Testis (tissue), 3 donors: Measurements from ENCODE around the gene IFTAP. TPM values are rescaled to one million over a fixed set of nuclear protein-coding genes. Genes with fewer than 3 reads are reported as not detected.

ENCODE experiments used
- DNase-seq: peaks from one replicate; pipeline ENCODE4 v3.0.0-alpha.2; 2019
- H3K27ac ChIP-seq, 2 donors: fragments of 200-600 bp; sonication (generic); one replicate each; pipeline ENCODE4 v1.5.1; 2019
- H3K27me3 ChIP-seq: fragments of 200-600 bp; sonication (generic); one replicate; pipeline ENCODE4 v1.5.1; 2019
- H3K36me3 ChIP-seq: fragments of 200-600 bp; sonication (generic); one replicate; pipeline ENCODE4 v1.5.1; 2017; ENCODE audit warnings: low read depth; ENCODE audit errors: missing control alignments
- H3K4me1 ChIP-seq: fragments of 200-600 bp; sonication (generic); one replicate; pipeline ENCODE4 v1.5.1; 2019
- H3K4me3 ChIP-seq, 2 donors: fragments of 200-600 bp; sonication (generic); one replicate each; pipeline ENCODE4 v1.5.1; 2017 to 2019
- H3K9me3 ChIP-seq: fragments of 200-600 bp; sonication (generic); one replicate; pipeline ENCODE4 v1.5.1; 2017
- POLR2A ChIP-seq: fragments of 450-650 bp; IDR thresholded peaks from one replicate; pipeline ENCODE4 v1.6.1; 2017; ENCODE audit warnings: antibody characterized with exemption, mild to moderate bottlenecking, moderate library complexity
- WGBS, 2 donors: methylation state at CpG; one replicate each; pipeline ENCODE4 v1.1.5; 2018; 5-methylcytosine and 5-hydroxymethylcytosine counted together
- intact Hi-C: fragments of 100-400 bp; cut with DNase I; formaldehyde crosslinking; loops from one replicate; pipeline ENCODE4 v1.15.1; 2023; ENCODE audit warnings: low total_unique reads
- polyA plus RNA-seq: library from polyadenylated mRNA; stranded (reverse); fragments of 350-450 nt; fragmentation: Illumina TruSeq; extraction: RNeasy Lipid Tissue Mini Kit (QIAGEN cat#74804); gene quantifications from one replicate; pipeline ENCODE4 v1.2.3, GENCODE V29; 2014; ENCODE audit warnings: low read depth, low replicate concordance; ENCODE audit not compliant: insufficient read depth
- total RNA-seq, 2 donors: library from RNA; depleted of rRNA; stranded (reverse); fragments of >200 nt; gene quantifications; one replicate each; pipeline ENCODE4 v1.2.3, GENCODE V29; 2016
- TF ChIP-seq, protein P1 (sequence below), 3 experiments: fragments of 450-650 bp in 2 of 3; fragments of 200-600 bp in 1 of 3; sonication (generic) in 1 of 3; IDR thresholded peaks; one replicate each; pipeline ENCODE4 v1.5.1; 2016 to 2019; ENCODE audit warnings: antibody characterized with exemption in 3 of 3, mild to moderate bottlenecking in 2 of 3, moderate library complexity in 1 of 3

The IFTAP gene
- total and polyA plus RNA-seq, 3 donors from 2014 or later = 42.1 to 105 (median 42.4) TPM

DNA sequence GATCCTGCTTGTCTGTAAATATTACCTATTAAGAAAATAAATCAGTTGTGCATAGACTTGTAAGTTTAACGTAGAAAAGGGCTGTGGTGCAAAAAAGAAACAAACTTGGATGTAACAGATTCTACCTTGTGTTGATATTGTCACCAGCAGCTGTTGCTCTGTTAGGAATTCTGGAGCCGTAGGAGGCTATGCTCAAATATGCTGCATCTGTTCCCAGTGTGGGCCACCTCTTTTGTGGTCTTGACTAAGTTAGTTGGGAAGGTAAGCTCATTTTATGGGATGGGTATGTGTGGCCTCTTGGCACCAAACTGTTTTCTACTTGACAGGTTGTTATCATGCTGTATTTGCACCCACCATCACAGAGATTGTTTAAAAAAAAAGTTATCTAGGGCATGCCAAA is 33.2 kb downstream of the IFTAP start:
- 75 to 82% methylated on average over 2 of the region's 2 CpGs for WGBS, 2 donors
- no peaks in the 10 kb centered on the region for H3K36me3 ChIP-seq
- H3K27me3 ChIP-seq = no peaks in the 10 kb centered on the region
- DNase-seq = no peak
- H3K4me3 ChIP-seq = no peak overlapping the region
- no peaks in the 10 kb centered on the region for H3K9me3 ChIP-seq
- no peak overlapping the region for H3K27ac ChIP-seq
- TF ChIP-seq POLR2A = no peak
- intact Hi-C loops = no loop called here
- H3K4me1 ChIP-seq = no peaks in the 10 kb centered on the region

DNA sequence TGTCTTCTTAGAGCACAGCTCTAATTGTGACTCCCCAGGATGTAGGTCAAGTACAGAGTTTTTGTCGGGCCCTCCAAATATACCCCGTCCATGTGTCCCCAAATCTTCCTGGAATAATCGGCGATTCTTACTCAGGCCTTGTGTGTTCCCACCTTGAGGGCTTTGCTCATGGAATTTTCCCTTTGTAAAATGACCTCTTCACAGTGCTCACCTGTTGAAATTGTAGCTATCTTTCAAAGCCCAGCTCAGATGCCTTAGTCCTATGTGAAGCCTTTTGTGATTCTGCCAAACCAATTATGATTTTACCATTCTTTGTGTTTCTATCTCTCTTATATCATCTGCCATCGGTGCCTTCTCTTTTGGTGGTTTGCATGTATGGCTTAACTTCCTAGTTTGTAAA is 33.8 kb downstream of the IFTAP start:
- no peaks in the 10 kb centered on the region for H3K36me3 ChIP-seq
- DNase-seq = no peak
- no peaks in the 10 kb centered on the region for H3K9me3 ChIP-seq
- no peak overlapping the region for H3K4me3 ChIP-seq
- no peaks in the 10 kb centered on the region for H3K27me3 ChIP-seq
- intact Hi-C loops = no loop called here
- no peak overlapping the region for H3K27ac ChIP-seq
- WGBS, 2 donors = 93 to 96% methylated on average over 5 of the region's 5 CpGs
- TF ChIP-seq POLR2A = no peak
- TF ChIP-seq, protein P1, sequence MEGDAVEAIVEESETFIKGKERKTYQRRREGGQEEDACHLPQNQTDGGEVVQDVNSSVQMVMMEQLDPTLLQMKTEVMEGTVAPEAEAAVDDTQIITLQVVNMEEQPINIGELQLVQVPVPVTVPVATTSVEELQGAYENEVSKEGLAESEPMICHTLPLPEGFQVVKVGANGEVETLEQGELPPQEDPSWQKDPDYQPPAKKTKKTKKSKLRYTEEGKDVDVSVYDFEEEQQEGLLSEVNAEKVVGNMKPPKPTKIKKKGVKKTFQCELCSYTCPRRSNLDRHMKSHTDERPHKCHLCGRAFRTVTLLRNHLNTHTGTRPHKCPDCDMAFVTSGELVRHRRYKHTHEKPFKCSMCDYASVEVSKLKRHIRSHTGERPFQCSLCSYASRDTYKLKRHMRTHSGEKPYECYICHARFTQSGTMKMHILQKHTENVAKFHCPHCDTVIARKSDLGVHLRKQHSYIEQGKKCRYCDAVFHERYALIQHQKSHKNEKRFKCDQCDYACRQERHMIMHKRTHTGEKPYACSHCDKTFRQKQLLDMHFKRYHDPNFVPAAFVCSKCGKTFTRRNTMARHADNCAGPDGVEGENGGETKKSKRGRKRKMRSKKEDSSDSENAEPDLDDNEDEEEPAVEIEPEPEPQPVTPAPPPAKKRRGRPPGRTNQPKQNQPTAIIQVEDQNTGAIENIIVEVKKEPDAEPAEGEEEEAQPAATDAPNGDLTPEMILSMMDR (IDR thresholded peaks at IDR 0.05) = no peak
- no peaks in the 10 kb centered on the region for H3K4me1 ChIP-seq

DNA sequence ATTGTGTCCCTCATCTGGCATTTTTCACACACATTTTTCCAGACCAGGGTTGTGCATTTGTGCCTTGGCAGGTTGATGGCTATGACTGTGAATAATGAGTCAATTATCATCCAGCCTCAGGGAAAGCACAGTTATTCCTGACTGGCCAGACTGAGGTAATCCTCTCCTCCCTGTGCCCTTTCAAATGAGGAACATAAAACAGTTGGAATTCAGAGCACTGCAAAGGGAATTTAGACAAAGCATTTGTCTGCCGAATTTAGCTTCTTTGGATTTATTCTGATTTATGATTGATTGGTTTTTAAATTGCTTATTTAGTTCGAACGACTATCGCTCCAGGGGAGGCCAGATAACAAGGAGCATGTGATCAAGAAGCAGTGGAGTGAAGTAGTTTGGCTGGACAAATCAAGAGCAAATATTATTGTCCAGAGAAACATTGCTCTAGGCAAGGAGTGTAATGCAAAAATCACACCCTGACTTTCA is 34.5 kb downstream of the IFTAP start:
- Histone ChIP-seq H3K27ac (no peak overlapping the region), H3K4me3 (no peak overlapping the region), H3K9me3 (no peaks in the 10 kb centered on the region), H3K36me3 (no peaks in the 10 kb centered on the region), H3K4me1 (no peaks in the 10 kb centered on the region), H3K27me3 (no peaks in the 10 kb centered on the region)
- 78 to 84% methylated on average over 4 of the region's 4 CpGs for WGBS, 2 donors
- no peak for TF ChIP-seq POLR2A
- TF ChIP-seq, protein P1 (IDR thresholded peaks at IDR 0.05) = no peak
- DNase-seq = no peak
- intact Hi-C loops = no loop called here

DNA sequence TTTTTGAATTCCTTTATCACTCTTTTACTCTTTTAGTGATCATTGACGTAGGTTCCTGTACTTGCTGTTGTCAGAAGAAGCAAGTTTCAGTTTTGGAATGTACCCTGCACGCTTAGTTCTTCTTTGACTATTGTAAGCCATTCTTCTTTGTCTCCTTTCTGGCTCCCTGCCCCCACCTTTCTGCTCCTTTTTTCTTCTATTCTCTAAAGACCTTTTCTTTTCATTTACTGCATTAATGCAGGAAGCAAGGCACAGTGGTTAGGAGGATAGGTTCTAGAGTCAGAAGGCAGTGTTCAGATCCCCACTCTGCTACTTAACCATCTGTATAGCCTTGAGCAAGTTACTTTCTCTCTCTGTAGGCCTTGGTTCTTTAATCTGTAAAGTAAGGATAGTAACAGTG is 37.5 kb downstream of the IFTAP start:
- H3K27ac ChIP-seq = no peak overlapping the region
- no peaks in the 10 kb centered on the region for H3K27me3 ChIP-seq
- TF ChIP-seq, protein P1 (IDR thresholded peaks at IDR 0.05) = no peak
- TF ChIP-seq POLR2A = no peak
- no peaks in the 10 kb centered on the region for H3K4me1 ChIP-seq
- 64 to 85% methylated on average over 2 of the region's 2 CpGs for WGBS, 2 donors
- DNase-seq = peak; percentile 16
- no peaks in the 10 kb centered on the region for H3K9me3 ChIP-seq
- intact Hi-C loops = no loop called here
- no peaks in the 10 kb centered on the region for H3K36me3 ChIP-seq
- H3K4me3 ChIP-seq = no peak overlapping the region

DNA sequence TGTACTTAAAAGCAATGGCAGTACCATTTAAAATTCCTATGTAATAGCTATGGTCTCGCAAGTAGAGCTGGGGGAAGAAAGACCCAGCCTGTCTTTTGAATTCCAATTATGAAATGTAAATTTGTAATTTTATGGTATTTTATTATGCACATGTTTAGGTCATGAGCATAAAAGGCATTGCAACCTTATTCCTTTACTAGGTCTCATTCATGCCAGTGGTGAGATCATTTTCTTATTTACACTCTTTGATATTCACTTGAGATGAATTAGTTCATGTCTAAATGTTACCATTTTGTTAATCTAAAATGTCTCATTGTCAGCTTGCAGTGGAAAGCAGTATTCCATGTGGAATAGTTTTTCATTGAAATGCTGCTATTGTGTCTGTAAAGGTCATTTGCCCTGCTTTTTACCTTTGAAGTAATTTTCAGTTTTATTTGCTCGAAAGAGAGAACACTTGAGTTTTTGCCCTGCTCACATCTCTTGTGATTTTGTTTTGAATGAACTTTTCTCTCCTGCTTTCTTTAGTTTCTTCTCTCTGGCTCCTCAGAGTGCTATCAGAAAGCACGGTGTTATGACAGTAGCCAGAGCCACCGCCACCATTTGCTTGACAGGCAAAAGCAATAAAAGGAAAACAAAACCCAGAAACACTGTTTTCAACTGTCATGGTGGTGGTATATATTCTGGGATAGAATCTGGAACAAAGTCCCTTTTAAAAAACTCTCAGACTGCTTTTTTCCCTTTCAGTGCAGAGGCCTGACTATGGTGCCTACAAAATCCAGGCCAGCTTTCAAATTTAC is 41.0 kb downstream of the IFTAP start:
- no peaks in the 10 kb centered on the region for H3K9me3 ChIP-seq
- DNase-seq = no peak
- no peaks in the 10 kb centered on the region for H3K36me3 ChIP-seq
- H3K4me3 ChIP-seq = no peak overlapping the region
- no peaks in the 10 kb centered on the region for H3K4me1 ChIP-seq
- no peak overlapping the region for H3K27ac ChIP-seq
- WGBS, 2 donors = 90 to 92% methylated on average over 4 of the region's 4 CpGs
- TF ChIP-seq, protein P1 (IDR thresholded peaks at IDR 0.05) = no peak
- no peak for TF ChIP-seq POLR2A
- no peaks in the 10 kb centered on the region for H3K27me3 ChIP-seq
- intact Hi-C loops = no loop called here
